Right lobe of liver (tissue), 6 donors: ENCODE measurements around the gene LPO. TPM values are rescaled to one million over a fixed set of nuclear protein-coding genes. Genes with fewer than 3 reads are reported as not detected.

Source experiments
- ATAC-seq, 4 donors: fragments of 200-7000 bp; cut with Tn5 transposase; one replicate each; pipeline ENCODE4 v1.9.1; 2020; ENCODE audit warnings: mild to moderate bottlenecking in 4 of 4, moderate library complexity in 4 of 4
- DNase-seq, 3 donors: peaks; one replicate each; pipeline ENCODE4 v3.0.0-alpha.2; 2020
- H3K27ac ChIP-seq, 3 donors: fragments of 200-600 bp; one replicate each; pipeline ENCODE4 v1.8.0; 2022
- H3K27me3 ChIP-seq, 2 donors: fragments of 200-600 bp; one replicate each; pipeline ENCODE4 v1.8.0; 2022
- H3K36me3 ChIP-seq, 4 donors: fragments of 200-600 bp; sonication (generic) in 1 of 4; one replicate each; pipeline versions ENCODE4 v1.5.1 to v1.8.0; 2017 to 2022; ENCODE audit warnings: control low read depth in 1 of 4
- H3K4me1 ChIP-seq, 4 donors: fragments of 200-600 bp; sonication (generic) in 1 of 4; one replicate each; pipeline versions ENCODE4 v1.5.1 to v1.8.0; 2017 to 2022; ENCODE audit warnings: control low read depth in 1 of 4
- H3K4me3 ChIP-seq, 3 donors: fragments of 200-600 bp; one replicate each; pipeline ENCODE4 v1.8.0; 2022
- H3K9me3 ChIP-seq, 4 donors: fragments of 200-600 bp; sonication (generic) in 1 of 4; one replicate each; pipeline versions ENCODE4 v1.5.1 to v1.8.0; 2017 to 2022; ENCODE audit warnings: control low read depth in 1 of 4
- CTCF ChIP-seq, 4 donors: fragments of 200-600 bp in 3 of 4; fragments of 450-650 bp in 1 of 4; IDR thresholded peaks; one replicate each; pipeline versions ENCODE4 v1.5.1 to v1.8.0; 2016 to 2022; ENCODE audit warnings: antibody characterized with exemption in 4 of 4, mild to moderate bottlenecking in 2 of 4
- POLR2A ChIP-seq: fragments of 450-650 bp; IDR thresholded peaks from one replicate; pipeline ENCODE4 v1.6.1; 2017; ENCODE audit warnings: antibody characterized with exemption, mild to moderate bottlenecking
- WGBS: methylation state at CpG from one replicate; pipeline ENCODE4 v1.1.6; 2018; ENCODE audit warnings: low coverage, low lambda C conversion rate; ENCODE audit not compliant: insufficient coverage; ENCODE audit errors: missing lambda C conversion rate; 5-methylcytosine and 5-hydroxymethylcytosine counted together
- intact Hi-C, 2 donors: fragments of 100-400 bp; cut with DNase I; formaldehyde crosslinking; loops; one replicate each; pipeline versions ENCODE4 v1.11.2 to v1.14.1; 2022
- total RNA-seq, 6 experiments: library from RNA; depleted of rRNA in 2 of 6; stranded (reverse); fragments of >200 nt in 2 of 6; fragmentation: NEBNext Ultra II Directional in 3 of 6; extraction: Animal tissue kit (Norgen Biotek cat#: 25700) in 3 of 6; gene quantifications; one replicate each; pipeline versions ENCODE4 v1.1.0 to v1.2.4, GENCODE V29; 2016 to 2023
- donor health status: DM: no; HTN: yes; CAD: no.
- donor health status: DM: no; HTN: no; CAD: no.
- donor health status: DM: no; HTN: no; CAD: no.
- donor health status: DM: no; HTN: yes; CAD: no.
- donor health status: DM: no; HTN: yes; CAD: no.

LPO gene
- total RNA-seq, 6 experiments from 2014 or later = not detected

GRCh38 chr17:58210922-58211321, 27.5 kb upstream of the LPO start:
- ATAC-seq = no peak
- 100% methylated on average over 3 of the region's 5 CpGs for WGBS
- H3K27me3 ChIP-seq = no peaks in the 10 kb centered on the region
- H3K9me3 ChIP-seq = no peaks in the 10 kb centered on the region
- no peaks in the 10 kb centered on the region for H3K4me1 ChIP-seq
- intact Hi-C loops = no loop called here
- H3K27ac ChIP-seq = no peak overlapping the region
- no peak overlapping the region for H3K4me3 ChIP-seq
- TF ChIP-seq CTCF (IDR thresholded peaks at IDR 0.05) = peak in 1 of 4 donors; percentile 6
- no peak for TF ChIP-seq POLR2A
- DNase-seq = no peak
- H3K36me3 ChIP-seq = peaks cover 0 to 37% (median 9%) of the 10 kb centered on the region in 4 donors

GRCh38 chr17:58215685-58216084, 22.7 kb upstream of the LPO start:
- H3K4me1 ChIP-seq = peaks cover 0 to 3% (median 0%) of the 10 kb centered on the region in 4 donors
- ATAC-seq (no peak), DNase-seq (no peak)
- intact Hi-C loops = no loop called here
- peaks cover 0 to 24% (median 5%) of the 10 kb centered on the region in 4 donors for H3K36me3 ChIP-seq
- H3K27ac ChIP-seq = no peak overlapping the region
- H3K4me3 ChIP-seq = no peak overlapping the region
- no peaks in the 10 kb centered on the region for H3K9me3 ChIP-seq
- TF ChIP-seq CTCF (IDR thresholded peaks at IDR 0.05) (no peak), POLR2A (no peak)
- H3K27me3 ChIP-seq = no peaks in the 10 kb centered on the region

- H3K4me1 ChIP-seq = peaks cover 0 to 3% (median 0%) of the 10 kb centered on the region in 4 donors
- no peak overlapping the region for H3K27ac ChIP-seq
- no peak for TF ChIP-seq CTCF (IDR thresholded peaks at IDR 0.05)
- TF ChIP-seq POLR2A = no peak
- no peak overlapping the region for H3K4me3 ChIP-seq
- intact Hi-C loops = no loop called here
- no peaks in the 10 kb centered on the region for H3K9me3 ChIP-seq
- DNase-seq (no peak), ATAC-seq (no peak)
- no peaks in the 10 kb centered on the region for H3K27me3 ChIP-seq
- 85% methylated on average over 3 of the region's 3 CpGs for WGBS
- H3K36me3 ChIP-seq = peaks cover 0 to 12% (median 2%) of the 10 kb centered on the region in 4 donors
Observed at GRCh38 chr17:58217766-58218165, 20.6 kb upstream of the LPO start.

GRCh38 chr17:58219007-58219788, 19.2 kb upstream of the LPO start, which contains the start of gene MKS1:
MKS1 (minus strand) TSS chr17:58219255; CDS start chr17:58219230, 25 bp downstream.
- Histone ChIP-seq H3K9me3 (no peaks in the 10 kb centered on the region), H3K36me3 (no peaks in the 10 kb centered on the region), H3K4me1 (peaks cover 0 to 3% (median 0%) of the 10 kb centered on the region in 4 donors), H3K27ac (peak within 1 kb of the TSS; percentile 28 to 55 (median 36)), H3K27me3 (no peaks in the 10 kb centered on the region), H3K4me3 (peak within 1 kb of the TSS; percentile 67 to 85 (median 84))
- ATAC-seq (peak; percentile 98 to 99 (median 99)), DNase-seq (peak; percentile 94 to 96 (median 95))
- TF ChIP-seq POLR2A (peak; percentile 54), CTCF (IDR thresholded peaks at IDR 0.05) (peak; percentile 60 to 78 (median 63))
- intact Hi-C loops = no loop called here
- 2% methylated on average over 44 of the region's 56 CpGs for WGBS
